ENCODE data around the gene LRP2. TPM values are rescaled to one million over a fixed set of nuclear protein-coding genes. Genes with fewer than 3 reads are reported as not detected.

LRP2 gene
- total RNA-seq, 1 donor from 2014 or later = 0.20 TPM

DNA sequence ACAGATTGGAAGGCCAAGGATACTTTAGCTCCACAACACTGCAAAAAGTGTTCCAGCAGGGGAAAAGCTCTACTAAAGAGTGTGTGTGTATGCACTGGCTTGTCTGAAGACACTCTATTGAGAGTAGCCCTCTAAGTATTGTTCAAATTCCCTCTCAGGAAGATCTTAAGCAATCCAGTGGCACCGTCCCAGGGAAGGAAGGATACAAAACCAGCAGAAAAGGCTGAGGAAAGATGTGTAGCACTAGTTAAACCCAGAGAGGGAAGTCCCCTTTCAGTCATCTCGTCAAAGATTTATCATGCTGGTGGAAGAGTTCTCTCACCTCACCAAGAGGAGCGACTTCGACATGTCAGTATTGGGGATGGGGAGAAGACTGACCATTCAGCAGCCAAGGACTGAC lies 242.5 kb downstream of the LRP2 start:
- no peak for DNase-seq (ENCODE audit: low read depth)

DNA sequence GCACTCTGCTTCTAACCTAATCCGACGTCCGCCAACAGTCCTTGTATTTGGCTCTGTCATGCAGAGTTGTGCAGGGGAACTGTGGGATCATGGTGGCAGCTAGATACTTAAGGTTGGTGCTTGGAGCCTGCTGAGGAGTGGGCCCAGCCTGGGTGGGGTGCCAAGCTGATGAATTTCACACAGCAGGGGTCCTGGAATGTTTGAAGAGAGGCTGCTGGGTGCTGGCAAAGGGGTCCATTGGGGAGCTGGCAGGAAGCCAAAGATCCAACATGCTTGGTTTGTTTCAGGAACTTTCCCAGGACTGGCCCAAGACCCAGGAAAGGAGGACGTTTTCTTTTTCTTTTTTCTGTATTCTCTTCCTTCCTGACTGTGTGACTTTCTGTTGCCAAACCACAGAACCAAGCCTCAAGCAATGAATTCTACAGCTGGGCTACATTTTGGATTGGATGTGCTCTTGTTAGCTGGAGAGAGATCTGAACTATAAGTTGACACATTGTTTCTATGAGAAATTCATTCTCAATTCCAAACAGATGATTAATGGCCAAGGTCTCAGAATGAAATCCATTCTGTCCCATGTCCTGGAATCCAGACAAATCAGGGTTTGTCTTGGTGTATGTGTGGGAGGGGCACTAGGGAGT lies 243.1 kb downstream of the LRP2 start:
- no peak for DNase-seq (ENCODE audit: low read depth)

- DNase-seq (ENCODE audit: low read depth) = no peak
Measured at GRCh38 chr2:169118060-169118459, 244.3 kb downstream of the LRP2 start.

DNA sequence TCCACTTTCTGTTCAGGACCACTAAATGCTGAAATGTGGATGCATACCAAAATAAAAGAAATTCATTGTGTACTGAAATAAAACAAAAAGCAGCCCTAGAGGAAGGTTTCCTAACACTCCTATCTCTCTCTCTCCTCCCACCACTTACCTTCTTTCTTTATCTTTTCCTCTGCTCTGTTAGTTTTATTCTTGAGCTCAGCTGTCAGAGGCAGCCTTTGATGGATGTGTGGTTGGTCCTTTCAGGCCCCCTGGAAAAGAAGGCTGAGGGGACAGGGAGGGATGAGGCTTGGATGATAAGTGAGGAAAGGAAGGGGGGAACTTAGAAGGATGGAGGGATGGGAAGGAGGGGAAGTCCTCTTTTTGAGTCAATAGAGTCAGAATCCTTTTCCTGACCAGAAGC lies 245.3 kb downstream of the LRP2 start:
- no peak for DNase-seq (ENCODE audit: low read depth)

- no peak for DNase-seq (ENCODE audit: low read depth)
Measured at GRCh38 chr2:169116327-169116726, 246.0 kb downstream of the LRP2 start.

GRCh38 chr2:169114056-169114455 lies 248.3 kb downstream of the LRP2 start:
- no peak for DNase-seq (ENCODE audit: low read depth)

GRCh38 chr2:169112841-169113240 lies 249.5 kb downstream of the LRP2 start:
- no peak for DNase-seq (ENCODE audit: low read depth)

GRCh38 chr2:169110916-169111315 lies 251.4 kb downstream of the LRP2 start:
- DNase-seq (ENCODE audit: low read depth) = no peak

GRCh38 chr2:169110419-169110818 lies 251.9 kb downstream of the LRP2 start:
- DNase-seq (ENCODE audit: low read depth) = no peak

DNA sequence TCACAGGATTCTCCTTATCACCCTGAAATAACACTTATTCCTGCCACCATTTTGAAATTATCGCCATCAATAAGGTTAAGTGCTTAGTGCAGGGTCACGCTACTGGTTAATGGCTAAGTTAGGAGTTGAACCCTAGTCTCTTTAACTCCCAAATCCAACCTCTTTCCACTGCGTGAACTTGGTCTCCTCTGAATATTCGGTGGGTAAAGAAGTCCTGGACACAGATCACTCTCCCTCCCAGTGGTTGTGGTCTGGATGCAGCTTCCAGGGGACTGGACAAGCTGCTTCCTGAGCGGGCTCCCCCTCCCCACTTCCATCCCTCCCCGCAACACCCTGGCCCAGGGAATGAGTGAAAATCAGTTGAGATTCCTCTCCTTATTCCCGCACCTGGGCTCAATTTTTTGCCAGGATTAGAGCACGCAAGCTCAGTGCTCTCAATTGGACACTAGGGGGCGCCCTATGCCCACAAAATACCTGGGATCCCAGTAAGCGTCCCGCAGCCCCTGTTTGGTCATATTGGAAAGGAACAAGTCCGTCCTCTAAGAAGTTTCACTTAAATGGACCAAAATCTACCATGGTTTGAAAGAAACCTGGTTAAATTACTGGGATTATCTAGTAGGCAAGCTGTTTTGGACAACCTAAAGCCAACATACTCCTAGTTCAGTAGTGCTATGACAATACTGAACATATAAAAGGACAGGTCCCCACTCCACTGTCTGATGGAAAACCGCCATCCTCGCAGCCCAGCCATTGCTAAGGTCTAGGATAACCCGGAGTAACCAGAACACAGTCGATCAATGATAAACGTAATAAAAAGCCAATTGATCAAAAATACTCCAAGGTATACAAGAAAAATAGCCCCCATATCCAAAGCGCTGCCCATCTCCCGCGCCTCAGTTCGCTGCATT lies 252.6 kb downstream of the LRP2 start:
- peak; percentile 65 for DNase-seq (ENCODE audit: low read depth)

DNA sequence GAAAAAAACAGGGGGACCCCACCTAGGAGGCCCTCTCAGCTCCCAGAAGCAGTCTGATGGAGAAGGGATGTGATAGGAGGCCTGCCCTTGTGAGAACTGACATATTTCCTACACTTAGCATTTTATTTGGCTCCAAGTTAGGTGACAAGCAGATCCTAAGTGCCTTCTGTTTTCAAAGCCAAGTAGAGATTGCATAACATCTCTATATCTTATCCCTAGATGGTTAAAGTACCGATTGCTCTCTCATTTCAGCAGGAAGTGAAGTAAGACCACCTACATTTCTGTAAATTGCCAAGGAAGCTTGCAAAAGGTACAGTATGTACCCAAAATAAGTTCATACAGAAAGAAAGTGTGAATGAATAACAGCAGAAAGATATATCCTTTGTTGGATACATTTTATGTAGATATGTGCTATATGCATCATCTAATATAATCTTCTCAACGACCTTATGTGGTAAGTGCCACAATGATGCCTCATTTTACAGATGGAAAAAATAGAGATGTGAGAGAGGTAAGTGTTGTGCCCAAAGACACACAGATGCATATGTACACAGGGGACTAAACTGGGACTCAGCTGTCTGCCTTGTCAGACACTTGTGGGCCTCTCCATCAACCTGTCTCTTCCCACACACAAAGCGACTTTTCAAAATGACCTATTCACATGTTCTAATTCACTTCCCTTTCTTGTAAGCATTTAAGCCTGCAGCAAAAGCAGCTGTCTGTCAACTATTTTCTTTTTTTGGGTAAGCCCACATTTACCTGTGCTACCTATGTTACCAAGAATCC lies 254.0 kb downstream of the LRP2 start:
- no peak for DNase-seq (ENCODE audit: low read depth)

DNA sequence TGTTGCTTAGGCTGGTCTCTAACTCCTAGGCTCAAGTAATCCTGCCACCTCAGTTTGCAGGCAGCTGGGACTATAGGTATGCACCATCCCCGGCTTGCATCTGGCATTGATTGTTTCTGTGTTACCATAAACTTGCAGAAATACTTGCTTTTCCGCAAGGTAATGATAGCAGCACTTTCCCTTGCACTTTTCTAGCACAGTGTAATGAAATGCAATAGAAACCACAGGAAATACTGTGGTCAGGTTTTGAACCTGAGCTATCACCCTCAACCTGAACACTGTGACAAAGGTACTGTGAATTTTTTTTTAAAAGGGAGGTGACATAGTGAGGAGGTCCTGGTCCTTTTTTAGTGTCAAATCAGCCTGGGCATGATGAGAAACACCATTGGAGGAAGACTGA lies 254.7 kb downstream of the LRP2 start:
- no peak for DNase-seq (ENCODE audit: low read depth)

- DNase-seq (ENCODE audit: low read depth) = no peak
Measured at GRCh38 chr2:169106563-169107545, 255.5 kb downstream of the LRP2 start.

DNA sequence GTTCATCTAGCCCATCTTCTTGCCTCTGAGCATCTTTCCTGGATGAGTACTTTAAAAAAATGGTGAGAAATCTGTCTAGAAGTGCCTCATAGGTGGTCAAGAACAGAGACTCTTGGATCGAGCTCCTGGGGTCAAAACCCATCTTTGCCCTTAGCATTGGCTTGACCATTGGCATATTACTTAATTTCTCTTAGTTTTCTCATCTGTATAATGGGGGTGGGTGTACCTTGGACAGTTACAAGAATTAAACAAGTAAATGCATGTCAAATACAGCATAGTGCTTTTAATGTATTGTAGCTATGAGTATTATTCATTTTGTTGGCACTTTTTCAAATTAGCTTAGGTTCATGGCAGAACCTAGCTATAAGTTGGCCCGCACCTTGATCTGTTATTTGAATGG lies 256.2 kb downstream of the LRP2 start:
- DNase-seq (ENCODE audit: low read depth) = no peak

- no peak for DNase-seq (ENCODE audit: low read depth)
Measured at GRCh38 chr2:169105476-169105875, 256.9 kb downstream of the LRP2 start.

GRCh38 chr2:169104848-169105247 lies 257.5 kb downstream of the LRP2 start:
- no peak for DNase-seq (ENCODE audit: low read depth)

DNA sequence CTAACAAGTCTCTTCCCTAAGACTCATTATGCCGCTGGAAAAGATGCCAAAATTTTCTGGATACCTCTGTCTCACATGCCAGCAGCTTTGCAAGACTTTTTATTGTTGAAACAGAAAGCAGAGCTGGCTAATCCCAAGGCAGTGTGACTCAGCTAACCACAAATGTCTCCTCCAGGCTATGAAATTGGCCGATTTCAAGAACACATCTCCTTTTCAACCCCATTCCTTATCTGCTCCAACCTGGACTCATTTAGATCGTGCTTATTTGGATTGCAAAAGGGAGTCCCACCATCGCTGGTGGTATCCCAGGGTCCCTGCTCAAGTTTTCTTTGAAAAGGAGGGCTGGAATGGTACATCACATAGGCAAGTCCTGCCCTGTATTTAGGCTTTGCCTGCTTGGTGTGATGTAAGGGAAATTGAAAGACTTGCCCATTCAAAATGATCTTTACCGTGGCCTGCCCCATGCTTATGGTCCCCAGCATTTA lies 266.7 kb downstream of the LRP2 start:
- DNase-seq (ENCODE audit: low read depth) = peak; percentile 97

DNA sequence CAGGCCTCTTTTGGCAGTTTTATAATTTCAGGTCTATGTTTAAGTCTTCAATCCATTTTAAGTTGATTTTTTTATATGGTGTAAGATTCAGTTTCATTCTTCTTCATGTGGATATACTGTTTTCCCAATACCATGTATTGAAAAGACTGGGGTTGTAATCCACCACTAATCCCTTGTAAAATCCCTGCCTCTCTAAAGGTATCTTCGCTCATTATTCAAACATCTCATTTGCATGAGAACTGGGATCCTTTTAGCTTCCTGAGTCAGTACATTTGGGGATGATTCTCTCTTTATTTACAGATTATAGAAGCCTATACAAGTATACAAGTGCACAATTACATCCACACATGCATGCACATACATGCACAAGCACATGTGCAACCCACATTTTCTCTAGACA lies 267.7 kb downstream of the LRP2 start:
- no peak for DNase-seq (ENCODE audit: low read depth)

GRCh38 chr2:169093535-169093934 lies 268.8 kb downstream of the LRP2 start:
- no peak for DNase-seq (ENCODE audit: low read depth)

GRCh38 chr2:169091761-169092519 lies 270.4 kb downstream of the LRP2 start:
- peak; percentile 99 for DNase-seq (ENCODE audit: low read depth)
